Neural progenitor cell (in vitro differentiated cells): Measurements from ENCODE around the gene OOSP4A.

Source experiments
- EZH2 ChIP-seq: fragments of 200-600 bp; sonication (generic); IDR thresholded peaks from 2 replicates; pipeline ENCODE4 v1.6.1; 2017; ENCODE audit warnings: antibody characterized with exemption, mild to moderate bottlenecking, moderate library complexity
- EZH2phosphoT487 ChIP-seq: fragments of 200-600 bp; sonication (generic); IDR thresholded peaks from 2 replicates; pipeline ENCODE4 v1.6.1; 2017; ENCODE audit warnings: antibody characterized with exemption

DNA sequence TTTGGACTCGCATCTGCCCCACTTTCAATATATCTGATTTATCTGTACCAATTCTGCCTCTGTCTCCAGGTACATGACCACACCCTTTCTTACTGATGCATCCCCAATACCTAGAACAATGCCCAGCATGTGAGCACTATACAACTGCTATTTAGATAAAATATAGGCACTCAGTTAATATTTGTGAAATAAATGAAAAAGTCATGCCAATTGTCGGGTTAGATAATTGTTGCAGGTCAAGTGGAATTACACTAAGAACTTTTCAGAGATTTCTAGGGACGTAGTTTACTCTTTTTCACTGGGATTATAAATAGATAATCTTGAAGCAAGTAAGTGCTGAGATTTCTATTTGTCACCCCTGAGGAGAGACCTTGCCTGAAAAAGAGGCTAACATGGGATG lies 20.5 kb downstream of the OOSP4A start:
- TF ChIP-seq EZH2phosphoT487: no peak
- TF ChIP-seq EZH2: no peak
